H1 (cell line): ENCODE data around the gene TOR4A. TPM values are rescaled to one million over a fixed set of nuclear protein-coding genes. Genes with fewer than 3 reads are reported as not detected.

Experiments used
- CHD1 ChIP-seq: IDR thresholded peaks from 2 replicates; pipeline ENCODE4 v1.6.1; 2012; ENCODE audit warnings: low read depth, low read length, improper control_type of control experiment
- FOSL1 ChIP-seq: IDR thresholded peaks from 2 replicates; pipeline ENCODE4 v1.6.1; 2011; ENCODE audit warnings: mild to moderate bottlenecking, low read depth, low read length, moderate library complexity; ENCODE audit not compliant: insufficient read depth
- JUND ChIP-seq: IDR thresholded peaks from 2 replicates; pipeline ENCODE4 v1.6.1; 2011; ENCODE audit warnings: mild to moderate bottlenecking, improper control_type of control experiment, low read length
- SIRT6 ChIP-seq: IDR thresholded peaks from one replicate; pipeline ENCODE4 v1.7.1; 2012; ENCODE audit warnings: low read length, inconsistent platforms
- polyA plus RNA-seq, 7 experiments: library from polyadenylated mRNA; depleted of rRNA in 3 of 7; stranded (reverse) in 5 of 7; unstranded in 2 of 7; fragments of >200 nt in 5 of 7; fragments of 200-250 nt in 2 of 7; gene quantifications; 1 replicate in 5 of 7; 2 replicates in 1 of 7; 4 replicates in 1 of 7; pipeline versions ENCODE4 v1.2.1 to v1.2.3, GENCODE V29; 2011 to 2013; ENCODE audit warnings: missing spikeins in 2 of 7, mixed read lengths in 2 of 7
- total RNA-seq: library from RNA; stranded (reverse); fragmentation: NEBNext Ultra II Directional; extraction: Animal tissue kit (Norgen Biotek cat#: 25700); gene quantifications from 2 replicates; pipeline ENCODE4 v1.2.1, GENCODE V29; 2021

Gene TOR4A
- total and polyA plus RNA-seq, 2 of the 8 experiments (the other 6 are each of a cell fraction or from before 2014, with no cell fraction given): 8.4 to 9.3 TPM

- TF ChIP-seq FOSL1: no peak
- TF ChIP-seq CHD1: no peak
- no peak for TF ChIP-seq JUND
- TF ChIP-seq SIRT6: no peak
These were observed 46.7 kb upstream of the TOR4A start, which contains the start of gene SLC34A3 (continued) for GRCh38 chr9:137230705-137231371.
